Measurements from ENCODE around the gene UBAP1L. TPM values are rescaled to one million over a fixed set of nuclear protein-coding genes. Genes with fewer than 3 reads are reported as not detected.
"Not testable (repeated sequence)": the region's sequence is repeated elsewhere in the genome, so short reads cannot be mapped to it uniquely, and the experiment has no call there.

UBAP1L gene
- total RNA-seq (1 to 10 TPM; 5.5 to 5.8 TPM), polyA plus RNA-seq (ENCODE audit: insufficient read length in 2 of 2) (10 to 100 TPM; 16.8 to 26.0 TPM)
- long read RNA-seq, donor 1, full-length matches to known transcripts: 1 of 1 reads
- long read RNA-seq, donor 1, partial matches to known transcripts: 0 of 1 reads
- long read RNA-seq, donor 1, other reads (novel, unspliced or antisense): 0 of 1 reads
- long read RNA-seq, donor 2: 0 reads
- long read RNA-seq, donor 3: 0 reads
- long read RNA-seq, donor 4: 0 reads

DNA sequence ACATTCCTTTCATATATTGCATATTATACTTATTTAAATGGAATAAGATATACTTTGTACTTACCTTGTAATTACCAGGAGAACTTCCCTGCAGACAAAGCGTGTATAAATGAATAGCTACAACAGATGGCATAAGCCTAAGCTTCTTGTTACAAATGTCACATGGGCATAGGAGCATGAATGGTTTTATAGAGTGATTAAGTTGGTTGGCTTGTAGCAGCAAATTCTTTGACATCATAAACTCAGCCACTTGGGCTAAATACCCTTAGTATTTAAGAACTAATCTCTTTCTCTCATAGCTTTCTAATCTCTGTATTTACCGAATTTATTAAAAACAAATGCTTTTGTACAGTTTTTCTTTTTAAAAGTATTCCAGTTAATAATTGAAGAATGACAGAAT is at the start of gene UBAP1L:
TSS of gene UBAP1L (minus strand) at position 115 of the 400 bp plus-strand sequence. CDS start 8,985 bp downstream, outside the sequence.
- H3K4me3 ChIP-seq (ENCODE audit: low read depth, low read length): no peak within 1 kb of the TSS
- no peaks in the 10 kb centered on the region for H3K4me1 ChIP-seq (ENCODE audit: control insufficient read depth, insufficient read depth, low read length)
- H3K9me3 ChIP-seq (ENCODE audit: control insufficient read depth, insufficient read depth, low read length): no peaks in the 10 kb centered on the region
- H3K36me3 ChIP-seq (ENCODE audit: control insufficient read depth, insufficient read depth, low read length): peaks cover 46% of the 10 kb centered on the region
- DNase-seq (ENCODE audit: low read depth in 4 of 6, low spot score in 6 of 6): peak in 1 of 6 donors; percentile 64
- H3K27ac ChIP-seq (ENCODE audit: low read depth, low read length): peak within 1 kb of the TSS; percentile 43
- no CpG with 5 or more reads among the region's 2 CpGs for WGBS (ENCODE audit: insufficient coverage)
- no peaks in the 10 kb centered on the region for H3K27me3 ChIP-seq (ENCODE audit: control insufficient read depth, insufficient read depth, low read length)

DNA sequence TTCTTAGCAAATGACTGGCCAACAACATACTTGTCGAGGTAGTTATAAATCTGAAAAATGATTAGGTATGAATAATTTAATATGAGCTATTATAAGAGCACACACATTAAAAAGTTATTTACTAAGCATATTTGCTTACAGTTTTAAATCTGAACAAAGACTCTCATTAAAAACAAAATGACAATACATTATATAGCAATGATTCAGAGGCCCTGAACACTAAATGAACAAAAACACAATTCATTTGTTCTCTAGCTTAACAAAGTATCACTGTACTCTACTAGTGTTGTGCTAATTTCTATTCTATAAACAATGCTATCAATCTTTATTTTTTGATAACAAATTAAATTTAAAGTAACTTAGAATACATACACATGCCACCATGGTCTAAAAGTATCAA is 49.1 kb upstream of the UBAP1L start:
- peaks cover 12% of the 10 kb centered on the region for H3K36me3 ChIP-seq (ENCODE audit: control insufficient read depth, insufficient read depth, low read length)
- no peak for DNase-seq (ENCODE audit: low read depth in 4 of 6, low spot score in 6 of 6)
- H3K27me3 ChIP-seq (ENCODE audit: control insufficient read depth, insufficient read depth, low read length): no peaks in the 10 kb centered on the region
- WGBS (ENCODE audit: insufficient coverage): no CpG with 5 or more reads among the region's 1 CpG
- H3K27ac ChIP-seq (ENCODE audit: low read depth, low read length): no peak overlapping the region
- H3K4me1 ChIP-seq (ENCODE audit: control insufficient read depth, insufficient read depth, low read length): no peaks in the 10 kb centered on the region
- no peaks in the 10 kb centered on the region for H3K9me3 ChIP-seq (ENCODE audit: control insufficient read depth, insufficient read depth, low read length)
- H3K4me3 ChIP-seq (ENCODE audit: low read depth, low read length): no peak overlapping the region

DNA sequence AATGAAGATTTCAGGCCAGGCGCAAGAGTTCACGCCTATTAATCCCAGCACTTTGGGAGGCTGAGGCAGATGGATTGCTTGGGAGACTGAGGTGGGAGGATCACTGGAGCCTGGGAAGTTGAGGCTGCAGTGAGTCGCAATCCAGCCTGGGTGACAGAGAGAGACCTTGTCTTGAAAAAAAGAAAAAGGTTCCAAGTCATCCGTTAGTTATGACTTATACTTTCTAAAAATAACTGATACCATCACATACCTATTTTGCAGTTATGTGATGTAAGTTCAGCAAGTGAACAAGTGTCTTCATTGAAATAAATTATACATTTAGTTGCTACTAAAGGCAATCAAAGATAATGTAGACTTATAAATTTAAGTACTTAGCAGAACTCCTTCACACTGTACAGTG is 48.0 kb upstream of the UBAP1L start:
- H3K36me3 ChIP-seq (ENCODE audit: control insufficient read depth, insufficient read depth, low read length): peaks cover 10% of the 10 kb centered on the region
- no peaks in the 10 kb centered on the region for H3K9me3 ChIP-seq (ENCODE audit: control insufficient read depth, insufficient read depth, low read length)
- no peak for DNase-seq (ENCODE audit: low read depth in 4 of 6, low spot score in 6 of 6)
- no peaks in the 10 kb centered on the region for H3K27me3 ChIP-seq (ENCODE audit: control insufficient read depth, insufficient read depth, low read length)
- no peak overlapping the region for H3K4me3 ChIP-seq (ENCODE audit: low read depth, low read length)
- whole genome bisulfite sequencing (ENCODE audit: insufficient coverage): 100% methylated on average over 1 of the region's 4 CpGs
- no peaks in the 10 kb centered on the region for H3K4me1 ChIP-seq (ENCODE audit: control insufficient read depth, insufficient read depth, low read length)
- H3K27ac ChIP-seq (ENCODE audit: low read depth, low read length): no peak overlapping the region

DNA sequence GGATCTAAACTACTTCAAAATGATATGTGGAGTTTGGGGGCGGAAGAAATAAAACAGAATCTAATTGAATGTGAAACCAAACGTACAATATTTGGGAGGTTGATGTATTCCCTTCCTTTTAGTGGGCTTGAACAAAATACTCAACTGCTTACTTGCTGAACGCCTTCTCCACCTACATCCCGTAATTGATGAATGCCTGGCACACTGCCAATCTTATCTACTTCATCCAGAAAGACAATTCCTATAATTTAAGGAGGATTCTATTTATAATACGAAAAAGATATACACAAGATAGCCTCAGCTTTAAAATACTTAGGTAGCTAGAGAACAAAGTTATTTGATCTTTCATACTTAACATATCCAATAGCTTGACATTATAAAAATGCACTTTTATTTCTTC is 41.7 kb upstream of the UBAP1L start:
- H3K4me1 ChIP-seq (ENCODE audit: control insufficient read depth, insufficient read depth, low read length): no peaks in the 10 kb centered on the region
- no peaks in the 10 kb centered on the region for H3K9me3 ChIP-seq (ENCODE audit: control insufficient read depth, insufficient read depth, low read length)
- DNase-seq (ENCODE audit: low read depth in 4 of 6, low spot score in 6 of 6): peak in 1 of 6 donors; percentile 19
- peaks cover 19% of the 10 kb centered on the region for H3K36me3 ChIP-seq (ENCODE audit: control insufficient read depth, insufficient read depth, low read length)
- no peak overlapping the region for H3K27ac ChIP-seq (ENCODE audit: low read depth, low read length)
- no peak overlapping the region for H3K4me3 ChIP-seq (ENCODE audit: low read depth, low read length)
- H3K27me3 ChIP-seq (ENCODE audit: control insufficient read depth, insufficient read depth, low read length): no peaks in the 10 kb centered on the region
- WGBS (ENCODE audit: insufficient coverage): no CpG with 5 or more reads among the region's 5 CpGs

DNA sequence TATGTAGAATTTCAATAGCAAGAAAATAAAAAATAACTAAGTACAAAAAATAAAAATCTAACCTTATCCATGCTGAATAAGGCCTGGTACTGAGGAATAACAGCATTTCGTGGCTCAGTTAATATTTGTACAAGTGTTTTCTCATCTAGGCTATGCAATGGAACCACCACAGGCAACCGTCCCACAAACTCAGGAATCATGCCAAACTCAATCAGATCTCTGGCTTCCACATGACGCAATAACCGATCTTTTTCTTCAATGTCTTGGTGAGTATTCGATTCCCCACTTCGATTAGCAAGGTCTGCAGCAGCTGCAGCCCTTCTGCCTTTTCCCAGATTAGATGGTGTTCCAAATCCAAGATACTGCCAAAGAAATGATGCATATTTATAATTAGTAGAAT is 39.7 kb upstream of the UBAP1L start:
- Histone ChIP-seq H3K27me3 (ENCODE audit: control insufficient read depth, insufficient read depth, low read length) (no peaks in the 10 kb centered on the region), H3K4me3 (ENCODE audit: low read depth, low read length) (no peak overlapping the region), H3K9me3 (ENCODE audit: control insufficient read depth, insufficient read depth, low read length) (no peaks in the 10 kb centered on the region), H3K4me1 (ENCODE audit: control insufficient read depth, insufficient read depth, low read length) (no peaks in the 10 kb centered on the region), H3K36me3 (ENCODE audit: control insufficient read depth, insufficient read depth, low read length) (peaks cover 22% of the 10 kb centered on the region), H3K27ac (ENCODE audit: low read depth, low read length) (no peak overlapping the region)
- no peak for DNase-seq (ENCODE audit: low read depth in 4 of 6, low spot score in 6 of 6)
- 77% methylated on average over 2 of the region's 6 CpGs for WGBS (ENCODE audit: insufficient coverage)

DNA sequence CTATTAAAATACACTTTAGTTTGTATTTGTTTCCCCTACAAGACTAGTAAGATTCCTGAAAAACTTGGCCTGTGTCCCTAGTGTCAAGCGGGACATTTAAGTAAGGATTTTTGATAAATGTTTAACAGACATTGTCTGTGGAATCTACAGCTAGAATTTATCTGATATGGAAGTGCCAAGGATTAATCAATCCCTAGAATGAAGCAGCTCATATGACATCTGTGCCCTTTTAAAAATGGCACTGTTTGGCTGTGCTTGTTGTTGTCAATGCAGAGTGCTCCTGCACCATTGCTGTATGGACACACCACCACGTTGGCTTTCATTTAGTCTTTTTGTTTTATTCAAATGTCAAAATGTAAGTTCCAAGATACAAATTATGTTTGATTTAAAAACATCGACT is 32.9 kb upstream of the UBAP1L start:
- H3K36me3 ChIP-seq (ENCODE audit: control insufficient read depth, insufficient read depth, low read length): peaks cover 16% of the 10 kb centered on the region

DNA sequence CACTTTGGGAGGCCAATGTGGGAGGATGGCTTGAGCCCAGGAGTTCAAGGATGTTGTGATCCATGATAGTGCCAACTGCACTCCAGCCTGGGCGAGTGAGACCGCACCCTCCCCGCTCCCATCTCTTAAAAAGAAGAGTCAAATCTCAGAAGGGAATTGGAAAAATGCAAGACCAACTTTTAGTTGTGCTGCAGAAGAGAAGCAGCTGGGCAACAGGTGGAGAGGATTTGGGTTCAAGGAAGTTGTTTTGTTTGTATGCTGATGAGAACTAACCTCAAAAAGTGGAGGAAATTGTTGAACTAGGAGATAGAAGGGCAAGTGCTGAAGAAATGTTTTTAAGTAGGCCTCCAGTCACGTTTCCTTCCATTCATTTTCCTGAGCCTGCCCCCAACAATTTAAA is 31.4 kb upstream of the UBAP1L start:
- Histone ChIP-seq H3K27ac (ENCODE audit: low read depth, low read length) (no peak overlapping the region), H3K9me3 (ENCODE audit: control insufficient read depth, insufficient read depth, low read length) (no peaks in the 10 kb centered on the region), H3K27me3 (ENCODE audit: control insufficient read depth, insufficient read depth, low read length) (no peaks in the 10 kb centered on the region), H3K4me3 (ENCODE audit: low read depth, low read length) (no peak overlapping the region), H3K4me1 (ENCODE audit: control insufficient read depth, insufficient read depth, low read length) (no peaks in the 10 kb centered on the region), H3K36me3 (ENCODE audit: control insufficient read depth, insufficient read depth, low read length) (peaks cover 10% of the 10 kb centered on the region)
- DNase-seq (ENCODE audit: low read depth in 4 of 6, low spot score in 6 of 6): no peak
- 80% methylated on average over 1 of the region's 4 CpGs for WGBS (ENCODE audit: insufficient coverage)

More for the DNA sequence above, 32.9 kb upstream of the UBAP1L start:
- no peaks in the 10 kb centered on the region for H3K4me1 ChIP-seq (ENCODE audit: control insufficient read depth, insufficient read depth, low read length)
- H3K4me3 ChIP-seq (ENCODE audit: low read depth, low read length): no peak overlapping the region
- H3K27ac ChIP-seq (ENCODE audit: low read depth, low read length): no peak overlapping the region
- no peaks in the 10 kb centered on the region for H3K9me3 ChIP-seq (ENCODE audit: control insufficient read depth, insufficient read depth, low read length)
- no peaks in the 10 kb centered on the region for H3K27me3 ChIP-seq (ENCODE audit: control insufficient read depth, insufficient read depth, low read length)
- no CpG with 5 or more reads among the region's 3 CpGs for WGBS (ENCODE audit: insufficient coverage)
- no peak for DNase-seq (ENCODE audit: low read depth in 4 of 6, low spot score in 6 of 6)

DNA sequence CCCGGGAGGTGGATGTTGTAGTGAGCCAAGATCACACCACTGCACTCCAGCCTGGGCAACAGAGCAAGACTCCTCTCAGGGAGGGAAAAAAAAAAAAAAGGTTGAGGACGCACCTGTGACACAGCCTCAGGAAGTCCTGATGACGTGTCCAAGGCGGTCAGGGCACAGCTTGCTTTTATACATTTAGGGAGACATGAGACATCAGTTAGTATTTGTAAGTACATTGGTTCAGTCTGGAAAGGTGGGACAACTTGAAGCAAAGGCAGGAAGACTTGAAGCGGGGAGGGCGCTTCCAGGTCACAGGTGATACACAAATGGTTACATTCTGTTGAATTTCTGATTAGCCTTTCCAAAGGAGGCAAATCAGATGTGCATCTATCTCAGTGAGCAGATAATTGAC is 23.6 kb upstream of the UBAP1L start:
- H3K27me3 ChIP-seq (ENCODE audit: control insufficient read depth, insufficient read depth, low read length); DNase-seq (ENCODE audit: low read depth in 4 of 6, low spot score in 6 of 6); H3K27ac ChIP-seq (ENCODE audit: low read depth, low read length); H3K4me1 ChIP-seq (ENCODE audit: control insufficient read depth, insufficient read depth, low read length); H3K4me3 ChIP-seq (ENCODE audit: low read depth, low read length); H3K9me3 ChIP-seq (ENCODE audit: control insufficient read depth, insufficient read depth, low read length); H3K36me3 ChIP-seq (ENCODE audit: control insufficient read depth, insufficient read depth, low read length): not testable (repeated sequence)
- WGBS (ENCODE audit: insufficient coverage): 100% methylated on average over 2 of the region's 6 CpGs

DNA sequence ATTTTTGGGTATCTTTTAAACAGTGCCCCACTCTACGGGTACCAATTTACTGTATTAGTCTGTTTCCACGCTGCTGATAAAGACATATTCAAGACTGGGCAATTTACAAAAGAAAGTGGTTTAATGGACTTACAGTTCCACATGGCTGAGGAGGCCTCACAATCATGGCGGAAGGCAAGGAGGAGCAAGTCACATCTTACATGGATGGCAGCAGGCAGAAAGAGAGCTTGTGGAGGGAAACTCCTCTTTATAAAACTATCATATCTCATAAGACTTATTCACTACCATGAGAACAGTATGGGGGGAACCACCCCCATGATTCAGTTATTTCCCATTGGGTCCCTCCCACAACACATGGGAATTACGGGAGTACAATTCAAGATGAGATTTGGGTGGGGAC is 22.9 kb upstream of the UBAP1L start:
- 100% methylated on average over 2 of the region's 4 CpGs for WGBS (ENCODE audit: insufficient coverage)

DNA sequence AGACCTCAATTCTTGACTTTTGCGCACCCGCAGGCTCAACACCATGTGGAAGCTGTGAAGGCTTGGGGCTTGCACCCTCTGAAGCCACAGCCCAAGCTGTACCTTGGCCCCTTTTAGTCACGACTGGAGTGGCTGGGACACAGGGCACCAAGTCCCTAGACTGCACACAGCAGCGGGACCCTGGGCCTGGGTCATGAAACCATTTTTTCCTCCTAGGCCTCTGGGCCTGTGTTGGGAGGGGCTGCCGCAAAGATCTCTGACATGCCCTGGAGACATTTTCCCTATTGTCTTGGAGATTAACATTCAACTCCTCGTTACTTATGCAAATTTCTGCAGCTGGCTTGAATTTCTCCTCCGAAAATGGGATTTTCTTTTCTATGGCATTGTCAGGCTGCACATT is 22.1 kb upstream of the UBAP1L start:
- not testable (repeated sequence) for H3K4me3 ChIP-seq (ENCODE audit: low read depth, low read length); H3K27me3 ChIP-seq (ENCODE audit: control insufficient read depth, insufficient read depth, low read length); H3K27ac ChIP-seq (ENCODE audit: low read depth, low read length); DNase-seq (ENCODE audit: low read depth in 4 of 6, low spot score in 6 of 6); H3K9me3 ChIP-seq (ENCODE audit: control insufficient read depth, insufficient read depth, low read length); H3K36me3 ChIP-seq (ENCODE audit: control insufficient read depth, insufficient read depth, low read length)
- peaks cover 12% of the 10 kb centered on the region for H3K4me1 ChIP-seq (ENCODE audit: control insufficient read depth, insufficient read depth, low read length)
- 91% methylated on average over 7 of the region's 7 CpGs for WGBS (ENCODE audit: insufficient coverage)

More for the DNA sequence above, 22.9 kb upstream of the UBAP1L start:
- DNase-seq (ENCODE audit: low read depth in 4 of 6, low spot score in 6 of 6); H3K27me3 ChIP-seq (ENCODE audit: control insufficient read depth, insufficient read depth, low read length); H3K4me3 ChIP-seq (ENCODE audit: low read depth, low read length); H3K4me1 ChIP-seq (ENCODE audit: control insufficient read depth, insufficient read depth, low read length); H3K27ac ChIP-seq (ENCODE audit: low read depth, low read length); H3K36me3 ChIP-seq (ENCODE audit: control insufficient read depth, insufficient read depth, low read length); H3K9me3 ChIP-seq (ENCODE audit: control insufficient read depth, insufficient read depth, low read length): not testable (repeated sequence)
